IPS-18c (cell line): ENCODE measurements around the gene LRRC28.

Experiments used
- H3K4me3 ChIP-seq: 2 replicates; pipeline ENCODE4 v1.7.0; 2013; ENCODE audit warnings: low read depth, mild to moderate bottlenecking, low read length, moderate library complexity; ENCODE audit not compliant: insufficient read depth
- H3K9me3 ChIP-seq: one replicate; pipeline ENCODE4 v1.6.1; 2013; ENCODE audit warnings: mild to moderate bottlenecking, low read length, moderate library complexity; ENCODE audit not compliant: control insufficient read depth, insufficient read depth

The LRRC28 gene

DNA sequence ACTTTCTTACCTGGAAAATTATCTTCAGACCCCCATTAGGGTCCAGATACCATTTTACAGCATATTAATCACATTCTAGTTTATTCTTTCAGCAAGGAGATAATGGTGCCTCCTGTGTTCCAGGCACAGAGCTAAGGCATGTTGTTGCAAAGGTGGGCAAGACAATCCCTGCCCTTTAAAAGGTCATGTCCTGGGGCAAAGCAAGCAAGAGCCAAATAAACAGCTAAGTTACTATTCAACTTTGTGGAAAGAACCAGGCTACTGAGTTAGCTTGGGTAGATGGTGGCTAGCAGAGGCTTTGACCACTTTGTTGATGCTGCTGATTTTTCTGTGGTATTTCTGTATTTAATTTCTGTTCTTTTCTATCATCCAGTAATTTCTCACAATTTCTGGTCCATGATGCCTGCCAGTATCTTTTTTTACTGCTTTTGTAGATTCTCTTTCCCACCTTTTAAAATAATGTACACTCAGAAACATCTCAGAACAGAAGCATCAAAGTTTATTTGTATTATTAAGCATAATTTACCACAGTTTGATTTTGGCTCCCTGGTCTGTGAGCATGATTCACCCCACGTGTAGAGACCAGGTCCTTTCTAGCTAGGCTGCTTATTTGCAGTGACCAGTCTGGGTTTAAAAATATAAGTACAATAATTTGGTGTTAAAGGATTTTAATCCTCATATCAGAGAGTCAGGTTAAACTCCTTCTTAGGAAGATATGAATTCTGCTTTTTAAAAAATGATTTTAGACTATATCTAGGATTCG, 71.5 kb downstream of the LRRC28 start:
- Histone ChIP-seq H3K4me3 (no peak overlapping the region), H3K9me3 (no peaks in the 10 kb centered on the region)

DNA sequence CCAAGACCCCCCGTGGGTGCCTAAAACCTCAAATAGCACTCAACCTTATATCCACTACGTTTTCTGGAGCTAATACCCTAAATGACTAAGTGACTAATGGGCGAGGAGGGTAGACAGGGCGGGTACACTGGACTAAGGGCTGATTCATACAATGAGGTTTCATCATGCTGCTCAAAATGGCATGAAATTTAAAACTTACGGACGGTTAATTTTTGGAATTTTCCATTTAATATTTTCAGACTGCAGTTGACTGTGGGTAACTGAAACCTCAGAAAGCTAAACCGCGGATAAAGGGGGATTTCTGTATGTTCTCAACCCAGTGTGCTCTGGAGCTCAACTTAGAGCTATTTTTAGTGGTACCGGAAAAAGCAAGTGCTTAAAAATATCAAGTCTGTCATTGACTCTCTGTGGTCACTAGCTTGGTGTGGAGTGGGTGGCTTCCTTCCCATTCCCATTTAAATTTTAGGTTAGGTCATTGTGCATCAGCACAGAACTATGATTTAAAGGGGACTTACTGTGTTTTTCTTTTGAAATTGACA, 72.9 kb downstream of the LRRC28 start:
- Histone ChIP-seq H3K9me3 (no peaks in the 10 kb centered on the region), H3K4me3 (no peak overlapping the region)

DNA sequence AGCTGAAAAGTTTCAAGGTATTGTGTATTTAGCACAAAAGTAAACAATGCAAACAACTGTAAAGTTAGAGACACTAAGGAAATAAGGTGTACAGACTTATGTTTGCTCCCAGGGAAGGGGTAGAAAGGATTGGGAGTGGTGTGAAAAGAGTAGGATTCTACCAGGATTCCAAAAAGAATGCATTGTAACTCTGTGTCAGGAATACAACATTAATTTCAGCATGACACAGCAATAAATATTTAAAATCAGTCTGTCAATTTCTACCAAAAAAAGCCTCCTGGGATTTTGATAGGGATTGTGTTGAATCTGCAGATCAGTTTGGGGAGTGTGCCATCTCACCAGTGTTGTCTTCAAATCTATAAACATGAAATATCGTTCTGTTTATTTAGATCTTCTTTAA, 73.4 kb downstream of the LRRC28 start:
- Histone ChIP-seq H3K9me3 (no peaks in the 10 kb centered on the region), H3K4me3 (no peak overlapping the region)

DNA sequence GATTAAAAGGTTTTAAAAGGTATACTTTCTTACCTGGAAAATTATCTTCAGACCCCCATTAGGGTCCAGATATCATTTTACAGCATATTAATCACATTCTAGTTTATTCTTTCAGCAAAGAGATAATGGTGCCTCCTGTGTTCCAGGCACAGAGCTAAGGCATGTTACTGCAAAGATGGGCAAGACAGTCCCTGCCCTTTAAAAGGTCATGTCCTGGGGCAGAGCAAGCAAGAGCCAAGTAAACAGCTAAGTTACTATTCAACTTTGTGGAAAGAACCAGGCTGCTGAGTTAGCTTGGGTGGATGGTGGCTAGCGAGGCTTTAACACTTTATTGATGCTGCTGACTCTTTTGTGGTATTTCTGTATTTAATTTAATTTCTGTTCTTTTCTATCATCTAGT, 75.0 kb downstream of the LRRC28 start:
- no peak overlapping the region for H3K4me3 ChIP-seq
- H3K9me3 ChIP-seq: no peaks in the 10 kb centered on the region

DNA sequence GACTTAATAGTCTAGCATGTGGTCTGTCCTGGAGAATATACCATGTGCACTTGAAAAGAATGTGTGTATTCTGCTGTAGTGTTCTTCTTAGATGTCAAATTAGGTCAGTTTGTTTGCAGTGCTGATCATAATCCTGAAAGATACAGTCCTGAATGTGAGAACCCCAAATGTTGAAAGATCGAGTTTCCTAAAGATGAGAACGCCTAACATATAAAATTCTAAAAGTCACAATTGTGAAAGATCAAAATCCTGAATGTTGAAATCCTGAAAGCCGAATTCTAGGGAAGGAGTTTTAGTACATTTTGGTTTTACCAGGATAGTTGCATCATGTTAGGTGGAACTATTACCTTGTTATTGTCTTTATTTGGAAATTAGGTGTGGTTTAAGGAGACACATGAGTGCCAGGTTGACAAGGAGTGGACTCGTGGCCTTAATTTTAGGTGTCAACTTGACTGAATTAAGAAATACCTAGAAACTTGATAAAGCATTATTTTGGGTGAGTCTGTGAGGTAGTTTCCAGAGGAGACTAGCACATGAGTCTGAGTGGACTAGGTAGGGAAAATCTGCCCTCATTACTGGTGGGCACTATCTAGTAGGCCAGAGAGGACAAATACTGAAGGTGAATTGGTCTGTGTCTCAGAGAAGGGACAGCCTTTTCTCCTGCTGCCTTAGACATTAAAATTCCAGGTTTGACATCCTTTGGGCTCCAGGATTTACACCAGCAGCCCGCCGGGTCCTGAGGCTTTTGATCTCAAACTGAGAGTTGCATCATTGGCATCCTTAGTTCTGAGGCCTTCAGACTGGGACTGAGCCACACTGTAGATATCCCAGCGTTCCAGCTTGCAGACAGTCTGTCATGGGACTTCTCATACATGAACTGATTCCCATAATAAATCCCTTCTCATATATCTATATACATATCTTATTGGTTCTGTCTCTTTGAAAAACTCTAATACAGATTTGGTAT, 77.1 kb downstream of the LRRC28 start:
- no peak overlapping the region for H3K4me3 ChIP-seq
- no peaks in the 10 kb centered on the region for H3K9me3 ChIP-seq

DNA sequence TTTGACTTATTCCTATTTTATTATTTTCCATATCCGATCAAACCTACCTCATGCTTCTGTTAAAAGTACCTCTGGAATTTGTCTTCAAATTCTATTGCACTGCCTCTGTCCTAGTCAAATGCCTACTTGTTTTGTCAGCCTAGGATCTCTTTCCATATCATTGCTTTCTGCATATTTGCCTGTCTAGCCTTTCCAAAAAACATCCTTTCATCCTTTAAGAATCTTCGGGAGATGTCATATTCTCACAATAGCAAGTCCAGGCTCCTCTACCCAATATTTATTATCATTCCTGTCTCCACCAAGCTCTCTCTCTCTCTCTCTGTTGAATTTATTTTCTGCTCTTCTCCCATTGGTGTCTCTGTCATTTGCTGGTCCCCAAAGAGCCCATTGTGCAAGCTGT, 80.1 kb downstream of the LRRC28 start:
- Histone ChIP-seq H3K4me3 (no peak overlapping the region), H3K9me3 (no peaks in the 10 kb centered on the region)

DNA sequence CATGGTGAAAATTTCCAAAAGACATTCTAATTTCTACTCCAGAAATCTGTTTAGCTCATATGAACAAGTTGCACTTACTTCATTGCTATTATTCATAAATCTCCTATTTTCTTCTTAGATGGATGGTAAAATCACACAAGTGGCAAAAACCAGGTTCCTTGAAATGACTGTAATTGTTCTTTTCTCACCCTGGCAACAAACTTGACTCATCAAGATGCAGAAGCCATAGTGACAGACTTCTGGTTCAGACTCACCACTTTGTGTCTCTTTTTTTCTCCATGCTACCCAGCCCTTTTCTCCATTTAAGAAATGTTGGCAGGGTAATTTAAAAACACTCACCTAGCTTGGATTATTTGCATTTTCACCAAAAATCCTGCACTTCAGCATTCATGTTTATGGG, 82.1 kb downstream of the LRRC28 start:
- no peak overlapping the region for H3K4me3 ChIP-seq

DNA sequence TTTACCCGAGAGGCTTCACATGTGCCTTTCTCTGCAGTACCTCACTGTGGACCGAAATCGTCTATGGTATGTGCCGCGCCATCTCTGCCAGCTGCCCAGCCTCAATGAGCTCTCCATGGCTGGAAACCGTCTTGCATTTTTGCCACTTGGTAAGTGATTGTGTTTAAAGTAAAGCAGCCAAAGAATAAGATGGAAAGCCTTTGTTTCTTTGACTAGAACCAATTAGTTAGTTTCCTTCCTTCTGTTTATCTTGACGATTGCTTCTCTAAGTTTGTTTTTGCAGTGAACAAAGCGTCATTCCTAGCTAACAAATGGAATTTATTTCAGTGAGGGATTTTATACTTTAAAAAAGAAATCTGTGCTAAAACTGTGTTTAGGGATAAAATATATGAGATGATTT, 82.7 kb downstream of the LRRC28 start:
- Histone ChIP-seq H3K9me3 (no peaks in the 10 kb centered on the region), H3K4me3 (no peak overlapping the region)

More for the DNA sequence above, 82.1 kb downstream of the LRRC28 start:
- H3K9me3 ChIP-seq: no peaks in the 10 kb centered on the region

DNA sequence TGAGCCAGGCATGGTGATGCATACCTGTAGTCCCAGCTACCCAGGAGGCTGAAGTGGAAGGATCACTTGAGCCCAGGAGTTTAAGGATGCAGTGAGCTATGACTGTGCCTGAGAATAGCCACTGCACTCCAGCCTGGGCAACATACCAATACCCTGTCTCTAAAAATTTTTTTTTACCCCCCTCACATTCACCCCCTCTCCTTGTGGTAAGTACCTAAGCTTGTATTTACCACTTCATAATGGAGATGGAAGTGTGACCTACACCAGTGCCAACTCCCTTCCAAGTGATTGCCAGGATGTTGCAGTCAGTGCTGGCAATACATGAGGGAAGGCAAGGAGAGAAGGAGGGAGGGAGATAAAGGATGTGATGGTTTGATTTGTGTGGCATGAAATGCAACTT, 84.2 kb downstream of the LRRC28 start:
- Histone ChIP-seq H3K9me3 (no peaks in the 10 kb centered on the region), H3K4me3 (no peak overlapping the region)

DNA sequence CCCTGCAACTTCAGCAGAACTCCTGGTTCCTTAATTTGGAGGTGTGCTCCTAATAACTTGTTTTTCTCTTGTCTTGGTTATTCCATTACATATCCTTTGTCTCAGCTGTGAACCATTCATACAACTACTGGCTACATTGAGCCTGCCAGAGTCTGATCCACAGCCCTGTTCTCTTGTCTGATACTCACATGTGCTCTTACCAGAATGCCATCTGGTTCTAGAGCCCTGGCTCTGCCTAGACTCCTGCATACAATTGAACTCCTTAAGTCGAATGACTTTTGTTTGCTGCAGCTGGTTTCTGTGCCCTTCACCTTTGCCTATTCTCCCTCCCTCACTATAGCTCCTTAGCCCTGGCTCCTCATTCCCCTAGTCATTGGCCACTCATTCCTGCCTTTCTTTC, 85.5 kb downstream of the LRRC28 start:
- H3K4me3 ChIP-seq: no peak overlapping the region
- H3K9me3 ChIP-seq: no peaks in the 10 kb centered on the region

DNA sequence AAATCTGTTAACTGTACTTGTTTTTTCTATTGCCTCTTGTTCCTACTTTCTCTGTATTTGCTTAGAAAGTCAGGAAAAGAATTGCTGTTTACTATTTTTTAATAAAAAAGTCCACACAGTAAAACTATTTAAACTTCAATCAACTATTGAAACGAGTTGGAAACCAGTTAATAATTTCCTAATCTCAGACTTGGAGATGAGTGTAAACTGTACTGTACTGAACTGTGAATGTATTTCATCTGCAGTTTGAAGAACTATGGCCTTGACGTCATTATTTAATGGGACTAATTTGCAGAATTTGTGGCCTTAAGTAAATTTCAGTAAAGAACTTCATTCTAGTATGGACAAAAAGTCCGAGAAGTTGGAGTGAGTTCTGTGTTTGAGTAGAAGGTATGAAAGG, 89.1 kb downstream of the LRRC28 start:
- no peaks in the 10 kb centered on the region for H3K9me3 ChIP-seq

DNA sequence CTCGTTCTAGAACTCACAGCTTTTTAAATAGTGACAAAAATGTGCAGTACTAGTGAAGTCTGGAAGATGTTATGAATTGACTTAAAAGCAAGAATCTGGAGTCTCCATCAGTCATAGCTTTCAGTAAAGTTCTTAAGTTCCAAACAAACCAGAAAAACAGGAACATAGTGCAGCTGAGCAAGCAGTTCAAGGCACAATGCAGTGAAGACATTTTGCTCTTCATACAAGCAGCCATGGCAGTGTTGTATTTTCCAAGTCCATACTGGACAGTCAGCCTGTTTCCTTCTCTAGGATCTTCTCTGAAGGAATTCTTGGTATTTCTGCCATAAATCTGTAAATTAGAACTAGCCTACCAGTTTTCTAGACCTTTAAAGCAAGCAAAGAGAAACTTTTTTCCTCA, 90.5 kb downstream of the LRRC28 start:
- no peak overlapping the region for H3K4me3 ChIP-seq
- no peaks in the 10 kb centered on the region for H3K9me3 ChIP-seq

More for the DNA sequence above, 89.1 kb downstream of the LRRC28 start:
- no peak overlapping the region for H3K4me3 ChIP-seq

DNA sequence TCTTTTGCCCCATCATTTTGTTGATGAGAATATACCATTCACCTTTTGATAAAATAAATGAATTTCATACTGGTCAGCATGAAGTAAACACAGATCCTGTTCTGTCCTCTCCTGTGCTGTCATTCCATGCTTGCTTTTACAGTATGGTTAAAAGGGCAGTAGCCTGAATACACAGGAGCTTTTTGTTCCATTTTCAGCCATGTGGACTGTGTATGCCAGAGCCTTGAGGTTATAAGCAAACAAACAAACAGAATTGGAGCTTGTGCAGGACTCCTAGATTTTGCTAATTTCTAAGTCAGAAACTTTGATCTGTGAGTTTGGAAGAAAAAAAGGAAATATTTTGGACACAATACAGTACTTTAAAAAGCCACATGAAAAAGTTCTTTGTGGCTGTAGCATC, 91.9 kb downstream of the LRRC28 start:
- Histone ChIP-seq H3K9me3 (no peaks in the 10 kb centered on the region), H3K4me3 (no peak overlapping the region)

DNA sequence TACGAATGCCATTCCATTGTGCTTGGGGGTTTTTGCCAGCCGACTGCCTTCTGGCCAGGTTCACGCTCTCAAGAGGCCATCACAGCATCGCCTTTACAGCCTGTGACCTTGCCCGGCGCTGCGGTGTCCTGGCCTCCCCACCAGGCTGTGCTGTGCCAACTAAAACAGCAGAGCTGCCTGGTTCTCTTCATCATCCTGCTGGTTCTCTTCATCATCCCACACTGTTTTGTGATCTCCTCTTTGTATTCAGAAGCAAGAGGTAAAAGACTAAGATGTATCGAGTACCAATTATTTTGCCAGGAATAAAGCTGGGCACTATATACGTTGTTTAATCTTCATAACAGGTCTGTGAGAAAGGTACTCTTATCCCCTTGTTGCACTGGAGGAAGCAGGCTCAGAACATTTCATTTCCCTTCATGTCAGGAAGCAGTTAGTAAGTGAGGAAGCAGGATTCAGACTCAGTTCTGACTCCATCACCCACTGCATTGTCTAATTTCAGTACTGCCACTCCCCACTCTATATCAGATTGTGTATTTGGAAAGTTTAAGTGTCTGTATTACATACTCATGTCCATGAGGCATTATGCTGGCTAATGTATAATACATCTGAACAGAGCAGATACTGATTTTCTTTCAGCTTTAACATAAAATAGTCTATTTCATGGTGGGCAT, 92.7 kb downstream of the LRRC28 start:
- no peaks in the 10 kb centered on the region for H3K9me3 ChIP-seq
- H3K4me3 ChIP-seq: no peak overlapping the region

DNA sequence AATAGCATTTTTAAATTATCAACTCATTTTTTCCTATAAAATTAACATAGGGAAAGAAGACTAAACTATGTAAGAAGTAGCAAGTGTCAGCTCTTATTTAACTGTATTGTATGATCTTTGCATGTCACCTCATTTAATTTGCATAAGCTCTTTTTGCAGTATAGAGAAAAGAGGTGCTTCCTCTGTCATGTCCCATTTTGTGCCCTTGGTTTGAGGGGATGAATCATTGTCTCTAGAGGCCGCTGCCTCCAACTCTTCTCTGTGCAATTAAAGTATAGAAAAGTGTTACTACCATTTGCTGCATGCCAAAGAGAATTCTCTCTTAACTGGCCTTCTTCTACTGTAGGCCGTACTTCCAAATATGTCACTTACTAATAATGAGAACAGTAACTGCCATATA, 93.4 kb downstream of the LRRC28 start:
- H3K4me3 ChIP-seq: no peak overlapping the region
- no peaks in the 10 kb centered on the region for H3K9me3 ChIP-seq

DNA sequence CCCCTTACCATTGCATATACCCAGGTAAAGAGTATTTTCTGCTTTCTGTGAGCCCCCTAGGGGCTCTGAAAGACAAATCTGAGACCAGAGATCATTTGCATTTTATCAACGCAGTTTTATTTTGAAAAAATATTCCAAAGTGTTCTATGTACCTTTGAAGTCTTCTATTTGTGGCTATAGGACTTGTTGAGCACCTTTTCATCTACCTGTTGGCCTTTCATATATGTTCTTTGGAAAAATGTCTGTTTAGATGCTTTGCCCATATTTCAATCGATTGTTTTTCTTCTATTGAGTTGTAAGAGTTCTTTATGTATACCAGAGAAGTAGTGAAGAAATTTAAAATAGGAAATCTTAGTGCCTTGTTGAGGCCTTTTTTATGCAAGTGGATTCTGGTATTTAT, 94.0 kb downstream of the LRRC28 start:
- no peak overlapping the region for H3K4me3 ChIP-seq
- H3K9me3 ChIP-seq: no peaks in the 10 kb centered on the region

DNA sequence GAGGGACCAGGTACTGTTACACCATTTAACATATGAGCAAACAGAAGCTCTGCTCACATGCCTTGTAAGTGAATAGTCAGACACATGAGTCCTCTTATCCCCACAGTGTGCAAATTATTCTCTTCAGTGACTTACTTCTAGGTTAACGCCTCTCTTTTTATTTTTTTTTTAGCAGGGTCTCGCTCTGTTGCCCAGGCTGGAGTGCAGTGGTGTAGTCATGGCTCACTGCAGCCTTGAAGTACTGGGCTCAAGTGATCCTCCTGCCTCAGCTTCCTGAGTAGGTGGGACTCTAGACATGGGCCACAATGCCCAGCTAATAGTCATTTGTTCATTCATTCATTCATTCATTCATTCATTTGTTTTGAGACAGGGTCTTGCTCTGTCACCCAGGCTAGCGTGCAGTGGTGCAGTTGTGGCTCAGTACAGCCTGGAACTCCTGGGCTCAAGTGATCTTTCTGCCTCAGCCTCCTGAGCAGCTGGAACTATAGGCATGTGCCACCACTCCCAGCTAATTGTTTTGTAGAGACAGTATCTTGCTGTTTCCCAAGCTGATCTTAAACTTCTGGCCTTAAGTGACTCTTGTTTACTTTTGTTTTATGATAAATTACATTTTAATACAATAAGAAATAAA, 94.7 kb downstream of the LRRC28 start:
- H3K4me3 ChIP-seq: no peak overlapping the region
- H3K9me3 ChIP-seq: peaks cover 2% of the 10 kb centered on the region
